Testis (tissue), 2 donors: ENCODE results near the gene MAPKAP1.

Experiments
- POLR2A ChIP-seq: fragments of 450-650 bp; IDR thresholded peaks from one replicate; pipeline ENCODE4 v1.6.1; 2017; ENCODE audit warnings: antibody characterized with exemption, mild to moderate bottlenecking, moderate library complexity
- TF ChIP-seq, protein P1 (sequence below), 3 experiments: fragments of 450-650 bp in 2 of 3; fragments of 200-600 bp in 1 of 3; sonication (generic) in 1 of 3; IDR thresholded peaks; one replicate each; pipeline ENCODE4 v1.5.1; 2016 to 2019; ENCODE audit warnings: antibody characterized with exemption in 3 of 3, mild to moderate bottlenecking in 2 of 3, moderate library complexity in 1 of 3

DNA sequence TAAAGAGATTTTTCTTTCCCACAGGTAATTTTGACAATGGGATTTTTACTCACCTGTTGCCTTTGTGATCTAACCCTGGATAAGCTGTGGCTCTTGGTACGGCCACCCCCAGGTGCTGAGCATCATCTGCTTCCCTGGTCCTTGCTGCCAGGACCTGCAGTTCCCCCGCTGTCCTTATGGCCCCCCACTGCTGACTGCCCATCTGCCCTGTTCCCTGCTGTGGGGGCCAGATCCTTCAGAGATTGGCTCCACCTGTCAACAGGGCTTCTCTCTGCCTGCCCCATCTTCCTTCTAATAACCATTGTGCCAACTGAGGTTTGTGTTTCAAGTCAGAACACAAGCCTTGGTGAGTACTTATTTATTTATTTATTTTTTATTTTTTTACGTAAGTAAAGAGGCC is 183.3 kb downstream of the MAPKAP1 start:
- TF ChIP-seq, protein P1, sequence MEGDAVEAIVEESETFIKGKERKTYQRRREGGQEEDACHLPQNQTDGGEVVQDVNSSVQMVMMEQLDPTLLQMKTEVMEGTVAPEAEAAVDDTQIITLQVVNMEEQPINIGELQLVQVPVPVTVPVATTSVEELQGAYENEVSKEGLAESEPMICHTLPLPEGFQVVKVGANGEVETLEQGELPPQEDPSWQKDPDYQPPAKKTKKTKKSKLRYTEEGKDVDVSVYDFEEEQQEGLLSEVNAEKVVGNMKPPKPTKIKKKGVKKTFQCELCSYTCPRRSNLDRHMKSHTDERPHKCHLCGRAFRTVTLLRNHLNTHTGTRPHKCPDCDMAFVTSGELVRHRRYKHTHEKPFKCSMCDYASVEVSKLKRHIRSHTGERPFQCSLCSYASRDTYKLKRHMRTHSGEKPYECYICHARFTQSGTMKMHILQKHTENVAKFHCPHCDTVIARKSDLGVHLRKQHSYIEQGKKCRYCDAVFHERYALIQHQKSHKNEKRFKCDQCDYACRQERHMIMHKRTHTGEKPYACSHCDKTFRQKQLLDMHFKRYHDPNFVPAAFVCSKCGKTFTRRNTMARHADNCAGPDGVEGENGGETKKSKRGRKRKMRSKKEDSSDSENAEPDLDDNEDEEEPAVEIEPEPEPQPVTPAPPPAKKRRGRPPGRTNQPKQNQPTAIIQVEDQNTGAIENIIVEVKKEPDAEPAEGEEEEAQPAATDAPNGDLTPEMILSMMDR (IDR thresholded peaks at IDR 0.05): no peak
- no peak for TF ChIP-seq POLR2A
